ENCODE data around the gene RBFOX2. TPM values are rescaled to one million over a fixed set of nuclear protein-coding genes. Genes with fewer than 3 reads are reported as not detected.
A peak's percentile ranks its signal among the peaks of the same experiment; 100 is the strongest.

RBFOX2 gene
- total RNA-seq, 2 donors from 2014 or later: 71.5 to 73.6 TPM

GRCh38 chr22:35861451-35861850 lies 167.2 kb downstream of the RBFOX2 start:
- no peak for DNase-seq
- intact Hi-C loops (cut with DNase I): no loop called here
- ATAC-seq: no peak

GRCh38 chr22:35860837-35861236 lies 167.8 kb downstream of the RBFOX2 start:
- intact Hi-C loops (cut with DNase I): no loop called here
- DNase-seq: no peak
- no peak for ATAC-seq

GRCh38 chr22:35860087-35860733 lies 168.4 kb downstream of the RBFOX2 start:
- ATAC-seq (no peak), DNase-seq (no peak)
- intact Hi-C loops (cut with DNase I): no loop called here

- no peak for ATAC-seq
- DNase-seq: no peak
- intact Hi-C loops (cut with DNase I): loop anchor here in 1 of 2 donors (10.0 kb wide), 1 partner anchor 100 kb away; no protein-coding TSS in a partner anchor
Observed at GRCh38 chr22:35854334-35854733, 174.3 kb downstream of the RBFOX2 start.

GRCh38 chr22:35852076-35852475 lies 176.5 kb downstream of the RBFOX2 start:
- intact Hi-C loops (cut with DNase I): loop anchor here in 1 of 2 donors (10.0 kb wide), 1 partner anchor 97 kb away; no protein-coding TSS in a partner anchor
- DNase-seq (no peak), ATAC-seq (no peak)

DNA sequence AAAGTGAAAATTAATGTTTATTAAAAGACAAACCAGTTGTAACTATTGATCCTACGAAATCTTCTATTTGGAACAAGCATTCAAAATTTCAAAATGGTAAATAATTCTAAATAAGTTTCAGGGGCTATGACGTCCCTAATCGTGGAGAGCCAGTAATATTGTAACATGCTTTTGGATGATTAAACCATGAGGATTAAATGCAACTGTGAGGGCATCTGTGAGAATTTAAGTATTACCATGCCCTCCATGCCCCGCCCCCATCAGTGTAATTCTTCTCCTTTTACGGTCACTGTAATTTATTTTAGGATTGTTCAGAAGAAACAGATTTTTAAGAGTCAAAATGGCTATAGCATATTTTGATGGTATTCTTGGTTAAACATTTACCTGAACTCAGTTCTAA lies 177.8 kb downstream of the RBFOX2 start:
- no peak for DNase-seq
- intact Hi-C loops (cut with DNase I): loop anchor here in 1 of 2 donors (10.0 kb wide), 1 partner anchor 96 kb away; no protein-coding TSS in a partner anchor
- ATAC-seq: no peak

DNA sequence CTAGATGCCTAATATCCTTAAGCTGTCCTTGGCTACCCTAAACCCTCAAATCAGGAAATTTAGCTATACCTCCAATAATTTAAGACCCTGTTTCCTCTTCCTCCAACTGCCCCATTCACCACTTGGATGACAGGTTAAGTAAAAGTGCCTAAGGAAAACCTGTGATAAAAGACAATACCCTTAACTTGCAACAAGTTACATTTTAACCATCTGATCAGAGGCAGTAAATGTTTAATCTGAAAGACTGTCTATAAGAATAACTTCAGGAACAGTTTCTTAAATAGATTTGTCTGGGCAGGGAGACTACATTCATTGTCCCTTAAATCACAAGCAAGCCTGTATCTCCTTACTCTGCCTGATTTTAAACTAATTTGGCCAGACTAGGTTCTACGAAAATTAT lies 181.8 kb downstream of the RBFOX2 start:
- DNase-seq (no peak), ATAC-seq (no peak)
- intact Hi-C loops (cut with DNase I): loop anchor here in 1 of 2 donors (10.0 kb wide), 1 partner anchor 222 kb away; no protein-coding TSS in a partner anchor

GRCh38 chr22:35844886-35845285 lies 183.7 kb downstream of the RBFOX2 start:
- intact Hi-C loops (cut with DNase I): loop anchor here in 1 of 2 donors (5.0 to 10.0 kb wide), 2 partner anchors 67 to 220 kb away; no protein-coding TSS in a partner anchor
- ATAC-seq: no peak
- DNase-seq: no peak

GRCh38 chr22:35842954-35843353 lies 185.7 kb downstream of the RBFOX2 start:
- intact Hi-C loops (cut with DNase I): loop anchor here in 1 of 2 donors (5.0 to 10.0 kb wide), 2 partner anchors 69 to 218 kb away; no protein-coding TSS in a partner anchor
- DNase-seq: peak; percentile 32
- peak; percentile 24 to 53 for ATAC-seq

DNA sequence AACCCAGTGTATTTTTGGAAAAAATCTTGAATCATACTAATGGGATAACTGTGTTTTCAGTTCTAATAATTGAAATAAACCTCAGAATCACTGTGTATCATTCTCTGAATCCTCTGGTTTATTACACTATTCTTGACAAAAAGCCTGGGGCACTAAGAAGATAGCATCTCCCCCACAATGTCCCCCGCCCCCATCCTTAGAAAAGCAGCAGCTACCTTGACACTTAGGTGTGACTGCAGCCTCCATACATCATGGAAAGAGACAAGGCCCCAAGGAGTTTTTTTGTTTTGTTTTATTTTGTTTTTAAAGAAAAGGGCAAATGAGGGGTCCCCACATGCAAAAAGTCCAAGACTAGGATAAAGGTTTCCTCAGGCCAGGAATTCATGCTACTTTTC lies 186.1 kb downstream of the RBFOX2 start:
- intact Hi-C loops (cut with DNase I): loop anchor here in 1 of 2 donors (5.0 to 10.0 kb wide), 2 partner anchors 70 to 218 kb away; no protein-coding TSS in a partner anchor
- DNase-seq (no peak), ATAC-seq (no peak)

DNA sequence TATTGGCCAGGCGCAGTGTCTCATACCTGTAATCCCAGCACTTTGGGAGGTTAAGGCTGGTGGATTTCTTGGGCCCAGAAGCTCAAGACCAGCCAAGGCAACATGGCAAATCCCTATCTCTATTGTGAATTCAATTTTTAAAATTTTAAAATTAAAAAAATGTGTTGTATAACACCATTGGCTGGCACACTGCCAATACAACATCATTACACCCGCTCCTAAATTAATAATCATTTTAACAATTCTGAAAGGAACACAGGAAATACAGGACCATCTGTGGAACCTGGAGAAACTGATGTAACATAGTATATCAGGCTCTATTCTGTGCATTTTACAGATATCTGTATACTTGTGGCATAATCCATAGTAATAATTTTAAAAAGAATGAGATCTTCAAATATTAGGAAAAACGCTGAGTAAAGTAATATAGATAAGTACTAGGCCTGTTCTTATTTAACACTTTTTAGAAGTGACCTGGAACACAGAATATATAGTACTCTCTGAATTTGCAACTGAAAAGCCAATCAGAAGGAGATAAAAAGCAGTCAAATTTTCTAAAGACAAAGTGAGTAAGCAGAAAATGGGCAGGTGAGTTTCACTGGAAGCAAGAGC lies 186.6 kb downstream of the RBFOX2 start:
- no peak for DNase-seq
- no peak for ATAC-seq
- intact Hi-C loops (cut with DNase I): loop anchor here in 1 of 2 donors (5.0 to 10.0 kb wide), 2 partner anchors 70 to 217 kb away; no protein-coding TSS in a partner anchor

- DNase-seq: peak; percentile 89
- intact Hi-C loops (cut with DNase I): loop anchor here in 1 of 2 donors (5.0 to 10.0 kb wide), 2 partner anchors 72 to 216 kb away; no protein-coding TSS in a partner anchor
Observed at GRCh38 chr22:35840302-35840739, 188.3 kb downstream of the RBFOX2 start.

GRCh38 chr22:35839841-35840301 lies 188.8 kb downstream of the RBFOX2 start:
- DNase-seq (no peak), ATAC-seq (peak; percentile 19 to 25)
- intact Hi-C loops (cut with DNase I): loop anchor here in 1 of 2 donors (5.0 to 10.0 kb wide), 3 partner anchors 72 to 215 kb away; no protein-coding TSS in a partner anchor

More at GRCh38 chr22:35840302-35840739, 188.3 kb downstream of the RBFOX2 start:
- peak; percentile 87 to 94 for ATAC-seq

DNA sequence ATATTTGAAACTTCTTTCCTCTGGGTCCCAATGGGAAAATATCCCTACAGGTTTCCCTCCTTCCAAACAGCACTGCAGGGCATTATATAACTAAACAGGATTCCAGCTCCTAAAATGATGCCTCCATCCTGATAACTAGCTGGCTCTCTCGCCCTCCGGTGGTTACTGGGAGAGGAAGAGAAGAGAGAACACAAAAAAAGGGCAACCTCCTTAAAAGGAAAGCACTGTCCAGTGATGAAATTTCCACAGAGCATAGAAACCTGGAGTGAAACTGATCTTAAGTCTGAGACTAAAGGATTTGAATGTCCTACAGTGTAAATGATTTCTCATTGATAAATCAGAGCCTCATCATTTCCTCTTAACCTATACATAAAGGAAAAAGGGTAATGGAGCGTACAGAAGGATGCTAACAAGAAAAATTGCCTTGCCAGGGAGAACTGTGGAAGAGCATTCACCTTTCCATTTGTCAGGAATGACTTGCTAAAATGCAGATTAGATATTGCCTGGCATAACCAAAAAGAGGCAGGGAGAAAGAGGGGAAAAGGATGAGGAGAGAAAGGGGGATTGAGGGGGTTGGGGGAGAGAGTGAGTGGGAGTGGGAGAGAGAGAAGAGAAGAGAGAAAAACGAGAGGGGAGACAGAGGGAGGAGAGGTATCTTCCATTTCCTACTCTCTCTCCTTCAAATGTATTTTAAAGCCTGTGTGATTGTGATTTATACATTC lies 189.6 kb downstream of the RBFOX2 start:
- intact Hi-C loops (cut with DNase I): loop anchor here in 1 of 2 donors (5.0 kb wide), 1 partner anchor 72 kb away; no protein-coding TSS in a partner anchor
- ATAC-seq (peak; percentile 33 to 50), DNase-seq (no peak)

DNA sequence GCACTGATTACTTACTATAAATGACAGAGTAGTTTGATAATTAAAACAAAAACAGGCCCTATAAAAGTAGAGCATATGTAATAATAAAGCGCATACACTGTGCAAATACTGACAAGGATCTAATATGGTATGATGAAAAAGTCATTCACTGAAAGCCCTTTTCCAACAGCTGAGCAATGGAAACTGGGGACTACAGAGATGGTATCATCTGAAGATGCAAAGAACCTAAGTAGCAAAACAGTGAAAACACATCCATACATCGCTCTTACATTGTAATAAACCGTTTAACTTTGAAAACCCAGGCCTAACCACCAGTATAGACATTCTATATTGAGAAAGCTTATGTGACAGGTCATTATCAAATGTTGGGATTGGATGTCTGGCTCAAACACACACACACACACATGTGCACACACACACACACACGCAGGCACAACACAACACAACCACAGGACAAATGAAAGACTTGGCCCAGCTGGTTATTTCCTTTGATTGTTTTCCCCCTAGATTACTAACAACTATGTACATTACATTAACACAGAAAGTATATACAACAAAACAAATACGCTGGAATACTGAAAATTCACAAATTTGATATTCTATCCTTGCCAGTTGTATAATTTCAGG lies 191.4 kb downstream of the RBFOX2 start:
- ATAC-seq (no peak), DNase-seq (no peak)
- intact Hi-C loops (cut with DNase I): loop anchor here in 1 of 2 donors (5.0 kb wide), 1 partner anchor 70 kb away; no protein-coding TSS in a partner anchor

- ATAC-seq: peak; percentile 32 to 83
- peak; percentile 45 for DNase-seq
- intact Hi-C loops (cut with DNase I): loop anchor here in 1 of 2 donors (5.0 kb wide), 1 partner anchor 69 kb away; no protein-coding TSS in a partner anchor
Observed at GRCh38 chr22:35835998-35836691, 192.5 kb downstream of the RBFOX2 start.

- intact Hi-C loops (cut with DNase I): loop anchor here in 1 of 2 donors (5.0 kb wide), 1 partner anchor 68 kb away; no protein-coding TSS in a partner anchor
- ATAC-seq: peak in 1 of 2 donors; percentile 17
- DNase-seq: no peak
Observed at GRCh38 chr22:35835267-35835997, 193.2 kb downstream of the RBFOX2 start.
